KBM-7 (cell line): ENCODE results near the gene CD300E.

Experiments
- DNase-seq: peaks from one replicate; pipeline ENCODE4 v3.0.0-alpha.2; 2015
- in situ Hi-C: fragments of 300-500 bp; cut with MboI; formaldehyde crosslinking; loops from 2 replicates; pipeline ENCODE4 v1.14.3; 2020; ENCODE audit warnings: low sequenced_read_pairs, low pct_unique_long_range_greater_than_20kb, mixed read lengths

CD300E gene

GRCh38 chr17:74573169-74573568 lies 50.4 kb downstream of the CD300E start:
- DNase-seq = no peak
- in situ Hi-C loops = no loop called here

- in situ Hi-C loops = no loop called here
- no peak for DNase-seq
Measured at GRCh38 chr17:74571621-74572270, 51.8 kb downstream of the CD300E start.

- peak; percentile 66 for DNase-seq
- in situ Hi-C loops = no loop called here
Measured at GRCh38 chr17:74569020-74570003, 54.2 kb downstream of the CD300E start.

- no peak for DNase-seq
- in situ Hi-C loops = no loop called here
Measured at GRCh38 chr17:74568106-74568873, 55.2 kb downstream of the CD300E start.

GRCh38 chr17:74567397-74567796 lies 56.1 kb downstream of the CD300E start, which contains the start of gene CD300H:
Gene CD300H (minus strand): TSS chr17:74567509.
- in situ Hi-C loops = no loop called here
- peak; percentile 14 for DNase-seq

GRCh38 chr17:74566132-74566753 lies 57.3 kb downstream of the CD300E start:
- in situ Hi-C loops = no loop called here
- DNase-seq = peak; percentile 54

GRCh38 chr17:74565126-74565525 lies 58.4 kb downstream of the CD300E start:
- in situ Hi-C loops = no loop called here
- no peak for DNase-seq

GRCh38 chr17:74563358-74563757 lies 60.2 kb downstream of the CD300E start:
- no peak for DNase-seq
- in situ Hi-C loops = no loop called here

GRCh38 chr17:74561586-74561985 lies 62.0 kb downstream of the CD300E start:
- in situ Hi-C loops = no loop called here

More at GRCh38 chr17:74561586-74561985, 62.0 kb downstream of the CD300E start:
- DNase-seq = no peak
